ENCODE results near the gene ARMC10. TPM values are rescaled to one million over a fixed set of nuclear protein-coding genes. Genes with fewer than 3 reads are reported as not detected.
"Not testable (repeated sequence)": the region's sequence is repeated elsewhere in the genome, so short reads cannot be mapped to it uniquely, and the experiment has no call there.

Gene ARMC10
- total and polyA plus RNA-seq, 9 of the 15 experiments (the other 6 are each of a cell fraction or from before 2014, with no cell fraction given) = 17.0 to 113 (median 72.6) TPM

- H4K20me1 ChIP-seq (replicated peaks; ENCODE audit: control insufficient read depth, insufficient read depth, low read length); POLR2A ChIA-PET; H3K9me1 ChIP-seq (ENCODE audit: control insufficient read depth, insufficient read depth, low read length); H3K27me3 ChIP-seq (ENCODE audit: control insufficient read depth in 2 of 2, insufficient read depth in 2 of 2, low read length in 2 of 2); H3K4me3 ChIP-seq; DNase-seq (ENCODE audit: extremely low read depth in 1 of 4, low spot score in 3 of 4); intact Hi-C loops (cut with micrococcal nuclease); H3K4me2 ChIP-seq (ENCODE audit: insufficient read depth, low read length); H3K9me3 ChIP-seq (replicated peaks; ENCODE audit: control insufficient read depth, insufficient read depth, low read depth, low read length); ATAC-seq; H3K4me1 ChIP-seq (replicated peaks in 1 of 2; ENCODE audit: control insufficient read depth in 2 of 2, insufficient read depth in 2 of 2, low read length in 2 of 2); BruUV-seq (replicated peaks); CTCF ChIA-PET (ENCODE audit: low intra/inter-chr PET ratio); H3K27ac ChIP-seq (ENCODE audit: extremely low read depth, low read depth, low read length); H3K9ac ChIP-seq (ENCODE audit: insufficient read depth in 1 of 2, low read depth in 2 of 2, low read length in 2 of 2); H2AFZ ChIP-seq (ENCODE audit: low read depth, low read length); in situ Hi-C loops (cut with MboI); FAIRE-seq: not testable (repeated sequence)
- 0 out of 2 replicates have a peak, but pooled peaks have one; percentile 34 for TF ChIP-seq ZNF766 (CRISPR knock-in tag; conservative IDR thresholded peaks at IDR 0.05)
- 38% methylated on average over 5 of the region's 6 CpGs for WGBS (ENCODE audit: insufficient coverage, low coverage, missing lambda C conversion rate)
- Histone ChIP-seq H3K36me3 (ENCODE audit: control insufficient read depth, insufficient read depth, low read length) (peaks cover 38% of the 10 kb centered on the region; the same call in 2 of the 3 replicates), H3K79me2 (ENCODE audit: control insufficient read depth, insufficient read depth, low read length) (peaks cover 51% of the 10 kb centered on the region)
Observed at GRCh38 chr7:103078226-103078625, 3.3 kb downstream of the ARMC10 start.

GRCh38 chr7:103079836-103080235, 4.9 kb downstream of the ARMC10 start:
- ATAC-seq = no peak
- Histone ChIP-seq H3K27me3 (ENCODE audit: control insufficient read depth in 2 of 2, insufficient read depth in 2 of 2, low read length in 2 of 2) (no peaks in the 10 kb centered on the region), H3K4me1 (replicated peaks in 1 of 2; ENCODE audit: control insufficient read depth in 2 of 2, insufficient read depth in 2 of 2, low read length in 2 of 2) (peaks cover 0 to 8% of the 10 kb centered on the region in 2 experiments; a peak in 3 of 5 replicates), H3K4me3 (no peak overlapping the region), H3K79me2 (ENCODE audit: control insufficient read depth, insufficient read depth, low read length) (peaks cover 51% of the 10 kb centered on the region), H3K9me3 (replicated peaks; ENCODE audit: control insufficient read depth, insufficient read depth, low read depth, low read length) (no peaks in the 10 kb centered on the region), H3K9ac (ENCODE audit: insufficient read depth in 1 of 2, low read depth in 2 of 2, low read length in 2 of 2) (no peak overlapping the region), H2AFZ (ENCODE audit: low read depth, low read length) (no peak overlapping the region), H3K4me2 (ENCODE audit: insufficient read depth, low read length) (no peak overlapping the region), H3K9me1 (ENCODE audit: control insufficient read depth, insufficient read depth, low read length) (no peaks in the 10 kb centered on the region), H4K20me1 (replicated peaks; ENCODE audit: control insufficient read depth, insufficient read depth, low read length) (no peaks in the 10 kb centered on the region), H3K27ac (ENCODE audit: extremely low read depth, low read depth, low read length) (no peak overlapping the region), H3K36me3 (ENCODE audit: control insufficient read depth, insufficient read depth, low read length) (peaks cover 54% of the 10 kb centered on the region; the same call in 2 of the 3 replicates)
- FAIRE-seq = no peak
- WGBS (ENCODE audit: insufficient coverage, low coverage, missing lambda C conversion rate) = 82% methylated on average over 3 of the region's 3 CpGs
- intact Hi-C loops (cut with micrococcal nuclease) = no loop called here
- BruUV-seq (replicated peaks) = no TSS peak
- no peak for TF ChIP-seq BHLHE40 (IDR thresholded peaks at IDR 0.05; ENCODE audit: low read length)
- no peak for TF ChIP-seq DMBX1 (CRISPR knock-in tag; IDR thresholded peaks at IDR 0.05; ENCODE audit: borderline replicate concordance)
- TF ChIP-seq SMARCA4 (IDR thresholded peaks at IDR 0.05) = no peak
- no peak for TF ChIP-seq HES1 (IDR thresholded peaks at IDR 0.05; ENCODE audit: low read depth)
- TF ChIP-seq PRMT5 (CRISPR knock-in tag; IDR thresholded peaks at IDR 0.05) = no peak
- no peak for TF ChIP-seq TGIF2 (CRISPR knock-in tag; IDR thresholded peaks at IDR 0.05)
- TF ChIP-seq GMEB1 (CRISPR knock-in tag; IDR thresholded peaks at IDR 0.05) = no peak
- TF ChIP-seq SRSF1 (IDR thresholded peaks at IDR 0.05; ENCODE audit: low read depth, low read length) = no peak
- no peak for TF ChIP-seq PREB (CRISPR knock-in tag; IDR thresholded peaks at IDR 0.05)
- ChIA-PET CTCF (ENCODE audit: low intra/inter-chr PET ratio) (no interaction called here), POLR2A (interaction anchor here (0.9 kb wide), 1 partner anchor 18 kb away, joined by 5 read pairs; no protein-coding TSS in a partner anchor)
- in situ Hi-C loops (cut with MboI) = no loop called here
- no peak for DNase-seq (ENCODE audit: extremely low read depth in 1 of 4, low spot score in 3 of 4)

All from K562 (cell line).